ENCODE results near the gene ANKRD6.
"Not testable (repeated sequence)": the region's sequence is repeated elsewhere in the genome, so short reads cannot be mapped to it uniquely, and the experiment has no call there.

The ANKRD6 gene
- total RNA-seq = 7.7 to 9.0 (median 8.3) reads per million in 3 donors

- H3K27me3 ChIP-seq (replicated peaks; ENCODE audit: control insufficient read depth, insufficient read depth, low read length, poor library complexity, severe bottlenecking) = no peaks in the 10 kb centered on the region
- no peaks in the 10 kb centered on the region for H3K9me3 ChIP-seq (ENCODE audit: control insufficient read depth, low read length)
- peaks cover 8% of the 10 kb centered on the region for H3K4me1 ChIP-seq (ENCODE audit: control insufficient read depth, insufficient read depth, low read length, poor library complexity, severe bottlenecking)
- no peaks in the 10 kb centered on the region for H3K36me3 ChIP-seq (ENCODE audit: control insufficient read depth, insufficient read depth, low read length)
- peak within 1 kb of the TSS; percentile 29 for H3K27ac ChIP-seq (ENCODE audit: insufficient read depth, low read length, poor library complexity, severe bottlenecking)
- DNase-seq = peak; percentile 62 to 72 (median 67)
- peak within 1 kb of the TSS; percentile 68 for H3K4me3 ChIP-seq (ENCODE audit: insufficient read depth, low read depth, low read length, poor library complexity, severe bottlenecking)
Observed at GRCh38 chr6:89432875-89433251, at the start of gene ANKRD6. Gene ANKRD6, plus strand, starts transcription at chr6:89433152. Its CDS starts 133,825 bp downstream, at chr6:89566977.

- Histone ChIP-seq H3K4me3 (ENCODE audit: insufficient read depth, low read depth, low read length, poor library complexity, severe bottlenecking) (no peak overlapping the region), H3K27me3 (replicated peaks; ENCODE audit: control insufficient read depth, insufficient read depth, low read length, poor library complexity, severe bottlenecking) (no peaks in the 10 kb centered on the region), H3K4me1 (ENCODE audit: control insufficient read depth, insufficient read depth, low read length, poor library complexity, severe bottlenecking) (no peaks in the 10 kb centered on the region), H3K36me3 (ENCODE audit: control insufficient read depth, insufficient read depth, low read length) (no peaks in the 10 kb centered on the region), H3K9me3 (ENCODE audit: control insufficient read depth, low read length) (no peaks in the 10 kb centered on the region), H3K27ac (ENCODE audit: insufficient read depth, low read length, poor library complexity, severe bottlenecking) (no peak overlapping the region)
- DNase-seq = no peak
Observed at GRCh38 chr6:89385156-89385667, 47.7 kb upstream of the ANKRD6 start.

- no peaks in the 10 kb centered on the region for H3K27me3 ChIP-seq (replicated peaks; ENCODE audit: control insufficient read depth, insufficient read depth, low read length, poor library complexity, severe bottlenecking)
- H3K9me3 ChIP-seq (ENCODE audit: control insufficient read depth, low read length) = no peaks in the 10 kb centered on the region
- no peak overlapping the region for H3K27ac ChIP-seq (ENCODE audit: insufficient read depth, low read length, poor library complexity, severe bottlenecking)
- no peaks in the 10 kb centered on the region for H3K4me1 ChIP-seq (ENCODE audit: control insufficient read depth, insufficient read depth, low read length, poor library complexity, severe bottlenecking)
- no peak for DNase-seq
- no peak overlapping the region for H3K4me3 ChIP-seq (ENCODE audit: insufficient read depth, low read depth, low read length, poor library complexity, severe bottlenecking)
- H3K36me3 ChIP-seq (ENCODE audit: control insufficient read depth, insufficient read depth, low read length) = no peaks in the 10 kb centered on the region
Observed at GRCh38 chr6:89385846-89386245, 47.1 kb upstream of the ANKRD6 start.

- no peak for DNase-seq
- no peaks in the 10 kb centered on the region for H3K4me1 ChIP-seq (ENCODE audit: control insufficient read depth, insufficient read depth, low read length, poor library complexity, severe bottlenecking)
- H3K27ac ChIP-seq (ENCODE audit: insufficient read depth, low read length, poor library complexity, severe bottlenecking) = no peak overlapping the region
- no peaks in the 10 kb centered on the region for H3K27me3 ChIP-seq (replicated peaks; ENCODE audit: control insufficient read depth, insufficient read depth, low read length, poor library complexity, severe bottlenecking)
- no peaks in the 10 kb centered on the region for H3K9me3 ChIP-seq (ENCODE audit: control insufficient read depth, low read length)
- H3K4me3 ChIP-seq (ENCODE audit: insufficient read depth, low read depth, low read length, poor library complexity, severe bottlenecking) = no peak overlapping the region
- no peaks in the 10 kb centered on the region for H3K36me3 ChIP-seq (ENCODE audit: control insufficient read depth, insufficient read depth, low read length)
Observed at GRCh38 chr6:89386917-89387491, 45.9 kb upstream of the ANKRD6 start.

- Histone ChIP-seq H3K36me3 (ENCODE audit: control insufficient read depth, insufficient read depth, low read length) (no peaks in the 10 kb centered on the region), H3K9me3 (ENCODE audit: control insufficient read depth, low read length) (no peaks in the 10 kb centered on the region), H3K4me1 (ENCODE audit: control insufficient read depth, insufficient read depth, low read length, poor library complexity, severe bottlenecking) (no peaks in the 10 kb centered on the region), H3K27ac (ENCODE audit: insufficient read depth, low read length, poor library complexity, severe bottlenecking) (no peak overlapping the region), H3K27me3 (replicated peaks; ENCODE audit: control insufficient read depth, insufficient read depth, low read length, poor library complexity, severe bottlenecking) (no peaks in the 10 kb centered on the region), H3K4me3 (ENCODE audit: insufficient read depth, low read depth, low read length, poor library complexity, severe bottlenecking) (no peak overlapping the region)
- DNase-seq = no peak
Observed at GRCh38 chr6:89387516-89388201, 45.3 kb upstream of the ANKRD6 start.

- H3K4me1 ChIP-seq (ENCODE audit: control insufficient read depth, insufficient read depth, low read length, poor library complexity, severe bottlenecking) = no peaks in the 10 kb centered on the region
- no peak for DNase-seq
Observed at GRCh38 chr6:89388846-89389245, 44.1 kb upstream of the ANKRD6 start.

GRCh38 chr6:89392823-89393222 is 40.1 kb upstream of the ANKRD6 start:
- Histone ChIP-seq H3K9me3 (ENCODE audit: control insufficient read depth, low read length) (no peaks in the 10 kb centered on the region), H3K36me3 (ENCODE audit: control insufficient read depth, insufficient read depth, low read length) (no peaks in the 10 kb centered on the region), H3K27ac (ENCODE audit: insufficient read depth, low read length, poor library complexity, severe bottlenecking) (no peak overlapping the region), H3K4me1 (ENCODE audit: control insufficient read depth, insufficient read depth, low read length, poor library complexity, severe bottlenecking) (no peaks in the 10 kb centered on the region), H3K27me3 (replicated peaks; ENCODE audit: control insufficient read depth, insufficient read depth, low read length, poor library complexity, severe bottlenecking) (no peaks in the 10 kb centered on the region), H3K4me3 (ENCODE audit: insufficient read depth, low read depth, low read length, poor library complexity, severe bottlenecking) (no peak overlapping the region)
- no peak for DNase-seq

More at GRCh38 chr6:89388846-89389245, 44.1 kb upstream of the ANKRD6 start:
- Histone ChIP-seq H3K4me3 (ENCODE audit: insufficient read depth, low read depth, low read length, poor library complexity, severe bottlenecking) (no peak overlapping the region), H3K36me3 (ENCODE audit: control insufficient read depth, insufficient read depth, low read length) (no peaks in the 10 kb centered on the region), H3K27me3 (replicated peaks; ENCODE audit: control insufficient read depth, insufficient read depth, low read length, poor library complexity, severe bottlenecking) (no peaks in the 10 kb centered on the region), H3K9me3 (ENCODE audit: control insufficient read depth, low read length) (no peaks in the 10 kb centered on the region), H3K27ac (ENCODE audit: insufficient read depth, low read length, poor library complexity, severe bottlenecking) (no peak overlapping the region)

- no peaks in the 10 kb centered on the region for H3K4me1 ChIP-seq (ENCODE audit: control insufficient read depth, insufficient read depth, low read length, poor library complexity, severe bottlenecking)
- no peak for DNase-seq
- no peaks in the 10 kb centered on the region for H3K9me3 ChIP-seq (ENCODE audit: control insufficient read depth, low read length)
- H3K27me3 ChIP-seq (replicated peaks; ENCODE audit: control insufficient read depth, insufficient read depth, low read length, poor library complexity, severe bottlenecking) = no peaks in the 10 kb centered on the region
- no peak overlapping the region for H3K4me3 ChIP-seq (ENCODE audit: insufficient read depth, low read depth, low read length, poor library complexity, severe bottlenecking)
- no peaks in the 10 kb centered on the region for H3K36me3 ChIP-seq (ENCODE audit: control insufficient read depth, insufficient read depth, low read length)
- H3K27ac ChIP-seq (ENCODE audit: insufficient read depth, low read length, poor library complexity, severe bottlenecking) = no peak overlapping the region
Observed at GRCh38 chr6:89393659-89394058, 39.3 kb upstream of the ANKRD6 start.

GRCh38 chr6:89397884-89398283 is 35.1 kb upstream of the ANKRD6 start:
- H3K4me1 ChIP-seq (ENCODE audit: control insufficient read depth, insufficient read depth, low read length, poor library complexity, severe bottlenecking); H3K9me3 ChIP-seq (ENCODE audit: control insufficient read depth, low read length); H3K4me3 ChIP-seq (ENCODE audit: insufficient read depth, low read depth, low read length, poor library complexity, severe bottlenecking); H3K36me3 ChIP-seq (ENCODE audit: control insufficient read depth, insufficient read depth, low read length); H3K27ac ChIP-seq (ENCODE audit: insufficient read depth, low read length, poor library complexity, severe bottlenecking); H3K27me3 ChIP-seq (replicated peaks; ENCODE audit: control insufficient read depth, insufficient read depth, low read length, poor library complexity, severe bottlenecking); DNase-seq: not testable (repeated sequence)

- no peak for DNase-seq
- Histone ChIP-seq H3K4me1 (ENCODE audit: control insufficient read depth, insufficient read depth, low read length, poor library complexity, severe bottlenecking) (no peaks in the 10 kb centered on the region), H3K27me3 (replicated peaks; ENCODE audit: control insufficient read depth, insufficient read depth, low read length, poor library complexity, severe bottlenecking) (no peaks in the 10 kb centered on the region), H3K4me3 (ENCODE audit: insufficient read depth, low read depth, low read length, poor library complexity, severe bottlenecking) (no peak overlapping the region), H3K36me3 (ENCODE audit: control insufficient read depth, insufficient read depth, low read length) (no peaks in the 10 kb centered on the region), H3K9me3 (ENCODE audit: control insufficient read depth, low read length) (no peaks in the 10 kb centered on the region), H3K27ac (ENCODE audit: insufficient read depth, low read length, poor library complexity, severe bottlenecking) (no peak overlapping the region)
Observed at GRCh38 chr6:89398762-89399525, 34.0 kb upstream of the ANKRD6 start.
